ENCODE data around the gene CARMIL1. TPM values are rescaled to one million over a fixed set of nuclear protein-coding genes. Genes with fewer than 3 reads are reported as not detected.

Gene CARMIL1
- total RNA-seq, 1 donor from 2014 or later = 19.6 TPM

DNA sequence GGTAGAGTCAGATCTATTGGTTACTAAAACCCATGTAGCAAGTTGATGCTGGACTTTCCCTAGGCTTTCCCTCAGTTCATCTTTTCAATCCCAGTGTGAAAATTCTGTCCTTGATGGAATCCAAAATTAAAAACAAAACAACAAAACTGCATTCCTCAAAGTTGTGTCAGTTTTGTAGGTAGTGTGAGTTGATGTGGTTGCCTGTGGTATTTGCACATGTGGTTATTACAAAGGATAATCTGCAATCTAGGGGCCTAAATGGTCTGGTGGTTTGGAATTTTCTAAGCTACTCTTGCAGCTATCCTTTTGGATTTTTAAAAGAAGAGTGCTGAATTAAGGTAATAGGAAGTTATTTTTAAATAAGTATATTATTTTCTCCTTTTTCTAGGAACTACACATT is 240.7 kb downstream of the CARMIL1 start:
- TF ChIP-seq, protein P1, sequence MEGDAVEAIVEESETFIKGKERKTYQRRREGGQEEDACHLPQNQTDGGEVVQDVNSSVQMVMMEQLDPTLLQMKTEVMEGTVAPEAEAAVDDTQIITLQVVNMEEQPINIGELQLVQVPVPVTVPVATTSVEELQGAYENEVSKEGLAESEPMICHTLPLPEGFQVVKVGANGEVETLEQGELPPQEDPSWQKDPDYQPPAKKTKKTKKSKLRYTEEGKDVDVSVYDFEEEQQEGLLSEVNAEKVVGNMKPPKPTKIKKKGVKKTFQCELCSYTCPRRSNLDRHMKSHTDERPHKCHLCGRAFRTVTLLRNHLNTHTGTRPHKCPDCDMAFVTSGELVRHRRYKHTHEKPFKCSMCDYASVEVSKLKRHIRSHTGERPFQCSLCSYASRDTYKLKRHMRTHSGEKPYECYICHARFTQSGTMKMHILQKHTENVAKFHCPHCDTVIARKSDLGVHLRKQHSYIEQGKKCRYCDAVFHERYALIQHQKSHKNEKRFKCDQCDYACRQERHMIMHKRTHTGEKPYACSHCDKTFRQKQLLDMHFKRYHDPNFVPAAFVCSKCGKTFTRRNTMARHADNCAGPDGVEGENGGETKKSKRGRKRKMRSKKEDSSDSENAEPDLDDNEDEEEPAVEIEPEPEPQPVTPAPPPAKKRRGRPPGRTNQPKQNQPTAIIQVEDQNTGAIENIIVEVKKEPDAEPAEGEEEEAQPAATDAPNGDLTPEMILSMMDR (IDR thresholded peaks at IDR 0.05) = no peak
- TF ChIP-seq POLR2AphosphoS5 (IDR thresholded peaks at IDR 0.05; ENCODE audit: insufficient read depth in 1 of 2, low read depth in 1 of 2) (no peak), POLR2A (IDR thresholded peaks at IDR 0.05) (no peak)
- Histone ChIP-seq H3K27me3 (no peaks in the 10 kb centered on the region), H3K4me1 (no peaks in the 10 kb centered on the region), H3K36me3 (peaks cover 3 to 6% of the 10 kb centered on the region in 2 donors), H3K27ac (no peak overlapping the region), H3K9me3 (no peaks in the 10 kb centered on the region), H3K4me3 (no peak overlapping the region)
- intact Hi-C loops (cut with DNase I) = no loop called here
- no peak for DNase-seq (ENCODE audit: extremely low spot score in 2 of 2)

DNA sequence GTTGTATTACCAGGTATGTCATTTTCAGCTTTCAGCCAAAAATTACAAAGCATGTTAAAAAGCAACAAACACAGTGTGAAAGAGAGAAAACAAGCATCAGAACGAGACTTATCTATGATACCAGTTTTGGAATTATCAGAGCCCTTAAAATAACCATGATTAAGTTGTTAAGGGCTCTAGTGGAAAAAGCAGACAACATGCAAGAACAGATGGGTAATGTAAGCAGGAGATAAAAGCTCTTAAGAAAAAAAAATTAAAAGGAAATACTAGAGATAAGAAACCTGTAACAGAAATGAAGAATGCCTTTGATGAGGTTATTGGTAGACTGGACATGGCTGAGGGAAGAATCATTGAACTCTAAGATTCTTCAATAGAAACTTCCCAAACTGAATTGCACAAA is 245.4 kb downstream of the CARMIL1 start:
- Histone ChIP-seq H3K27ac (no peak overlapping the region), H3K4me3 (no peak overlapping the region), H3K36me3 (no peaks in the 10 kb centered on the region), H3K27me3 (no peaks in the 10 kb centered on the region), H3K9me3 (no peaks in the 10 kb centered on the region), H3K4me1 (no peaks in the 10 kb centered on the region)
- DNase-seq (ENCODE audit: extremely low spot score in 2 of 2) = no peak
- intact Hi-C loops (cut with DNase I) = no loop called here
- TF ChIP-seq POLR2AphosphoS5 (IDR thresholded peaks at IDR 0.05; ENCODE audit: insufficient read depth in 1 of 2, low read depth in 1 of 2) = no peak
- no peak for TF ChIP-seq POLR2A (IDR thresholded peaks at IDR 0.05)
- TF ChIP-seq, protein P1 (IDR thresholded peaks at IDR 0.05) = no peak

DNA sequence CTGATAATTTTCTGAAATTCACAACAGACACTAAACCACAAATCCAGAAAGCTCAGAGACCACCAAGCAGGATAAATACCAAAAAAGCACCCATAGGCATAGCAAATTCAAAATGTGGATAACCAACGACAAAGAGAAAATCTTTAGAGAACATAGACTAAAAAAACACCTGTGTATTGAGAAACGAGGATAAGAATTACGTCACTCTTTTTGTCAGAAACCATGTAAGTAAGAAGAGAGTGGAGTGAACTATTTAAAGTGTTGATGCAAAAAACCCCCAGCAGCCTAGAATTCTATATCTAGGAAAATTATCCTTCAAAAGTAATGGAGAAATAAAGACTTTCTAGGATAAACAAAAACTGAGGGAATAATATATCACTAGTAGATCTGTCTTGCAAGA is 245.9 kb downstream of the CARMIL1 start:
- Histone ChIP-seq H3K9me3 (no peaks in the 10 kb centered on the region), H3K27ac (no peak overlapping the region), H3K36me3 (no peaks in the 10 kb centered on the region), H3K27me3 (no peaks in the 10 kb centered on the region), H3K4me1 (no peaks in the 10 kb centered on the region), H3K4me3 (no peak overlapping the region)
- intact Hi-C loops (cut with DNase I) = no loop called here
- DNase-seq (ENCODE audit: extremely low spot score in 2 of 2) = no peak
- TF ChIP-seq, protein P1 (IDR thresholded peaks at IDR 0.05) = no peak
- TF ChIP-seq POLR2AphosphoS5 (IDR thresholded peaks at IDR 0.05; ENCODE audit: insufficient read depth in 1 of 2, low read depth in 1 of 2) (no peak), POLR2A (IDR thresholded peaks at IDR 0.05) (no peak)

DNA sequence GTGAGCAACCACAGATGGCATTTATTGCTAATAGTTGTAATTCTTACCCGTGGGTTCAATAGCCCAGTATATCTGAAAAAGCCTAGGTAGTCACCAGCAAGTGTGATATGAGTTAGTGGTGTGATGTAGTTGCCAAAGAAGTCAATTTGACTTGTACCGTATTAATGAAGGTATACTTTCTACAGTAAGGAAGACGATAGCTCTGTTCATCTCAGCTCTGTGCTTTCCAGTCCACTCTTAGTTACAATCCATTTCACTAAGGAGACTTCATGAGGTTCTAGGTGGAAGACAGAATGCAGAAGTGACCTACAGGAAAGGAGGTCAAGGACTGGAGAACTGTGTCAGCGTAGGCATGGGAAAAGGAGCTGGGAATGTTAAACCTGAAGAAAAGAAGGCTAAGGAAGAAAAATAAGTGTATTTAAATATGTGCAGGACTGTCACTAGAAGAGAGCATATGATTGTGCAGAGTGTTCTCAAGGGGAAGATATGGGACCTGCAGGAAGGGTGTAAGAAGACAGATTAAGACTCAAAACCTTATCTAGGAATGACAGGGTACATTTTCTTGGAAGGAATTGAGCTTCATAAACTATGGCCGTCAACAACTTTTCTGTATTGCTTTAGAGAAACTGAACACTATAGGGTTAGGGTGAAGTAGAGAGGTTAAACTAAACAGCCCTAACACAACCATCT is 255.9 kb downstream of the CARMIL1 start:
- Histone ChIP-seq H3K4me3 (no peak overlapping the region), H3K27ac (no peak overlapping the region), H3K27me3 (no peaks in the 10 kb centered on the region), H3K36me3 (peaks cover 0 to 6% of the 10 kb centered on the region in 2 donors), H3K4me1 (no peaks in the 10 kb centered on the region), H3K9me3 (no peaks in the 10 kb centered on the region)
- no peak for DNase-seq (ENCODE audit: extremely low spot score in 2 of 2)
- intact Hi-C loops (cut with DNase I) = no loop called here
- no peak for TF ChIP-seq POLR2AphosphoS5 (IDR thresholded peaks at IDR 0.05; ENCODE audit: insufficient read depth in 1 of 2, low read depth in 1 of 2)
- TF ChIP-seq, protein P1 (IDR thresholded peaks at IDR 0.05) = no peak
- TF ChIP-seq POLR2A (IDR thresholded peaks at IDR 0.05) = no peak

DNA sequence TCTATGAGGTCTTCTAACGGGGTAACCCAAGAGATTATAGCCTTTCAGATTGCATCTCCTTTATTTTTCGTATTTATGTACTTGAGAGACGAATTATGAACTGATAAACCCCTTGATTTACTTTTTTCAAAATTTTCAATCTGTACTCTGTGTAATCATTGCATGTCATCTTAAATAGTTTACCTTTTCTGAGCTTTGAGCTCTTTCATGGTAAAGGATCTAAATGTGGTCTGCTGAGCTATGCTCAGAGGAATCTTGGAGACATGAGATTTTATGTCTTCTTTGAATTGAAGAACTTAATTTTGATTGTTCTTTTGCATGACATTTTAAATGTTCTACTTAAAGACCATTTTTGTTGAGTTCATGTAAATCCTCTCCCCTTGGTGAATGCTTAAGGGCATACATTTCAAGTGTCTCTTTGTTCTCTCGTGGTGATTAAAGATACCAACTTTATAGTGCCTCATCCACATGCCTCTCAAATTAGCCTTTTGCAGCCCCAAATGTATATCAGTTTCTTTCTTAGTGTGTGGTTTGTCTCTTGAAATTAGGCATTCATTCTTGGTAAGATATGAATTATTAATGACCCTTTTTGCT is 256.6 kb downstream of the CARMIL1 start:
- DNase-seq (ENCODE audit: extremely low spot score in 2 of 2) = no peak
- Histone ChIP-seq H3K4me3 (no peak overlapping the region), H3K27ac (no peak overlapping the region), H3K27me3 (no peaks in the 10 kb centered on the region), H3K36me3 (peaks cover 0 to 6% of the 10 kb centered on the region in 2 donors), H3K9me3 (no peaks in the 10 kb centered on the region), H3K4me1 (no peaks in the 10 kb centered on the region)
- TF ChIP-seq POLR2AphosphoS5 (IDR thresholded peaks at IDR 0.05; ENCODE audit: insufficient read depth in 1 of 2, low read depth in 1 of 2) = no peak
- no peak for TF ChIP-seq POLR2A (IDR thresholded peaks at IDR 0.05)
- TF ChIP-seq, protein P1 (IDR thresholded peaks at IDR 0.05) = no peak
- intact Hi-C loops (cut with DNase I) = no loop called here
